ENCODE data around the gene PSG2. TPM values are rescaled to one million over a fixed set of nuclear protein-coding genes. Genes with fewer than 3 reads are reported as not detected.
"Not testable (repeated sequence)": the region's sequence is repeated elsewhere in the genome, so short reads cannot be mapped to it uniquely, and the experiment has no call there.

PSG2 gene
- total RNA-seq, 1 experiment from 2014 or later, result not detected

GRCh38 chr19:43087702-43088340 lies 5.3 kb upstream of the PSG2 start:
- H3K9me3 ChIP-seq (ENCODE audit: control insufficient read depth, low read depth, low read length), result peaks cover 43% of the 10 kb centered on the region
- not testable (repeated sequence) for H2BK15ac ChIP-seq (ENCODE audit: low read depth, low read length); H3K27ac ChIP-seq (ENCODE audit: insufficient read length, low read depth, low read length); H3K14ac ChIP-seq (ENCODE audit: insufficient read depth, low read length); H3K9ac ChIP-seq (ENCODE audit: extremely low read depth, insufficient read length, low read length); H3K79me2 ChIP-seq (ENCODE audit: insufficient read depth, low read length); H3K27me3 ChIP-seq (ENCODE audit: insufficient read depth, low read length); H4K5ac ChIP-seq (ENCODE audit: insufficient read length, low read depth, low read length); H3K27ac Mint-ChIP-seq; H3K23me2 ChIP-seq (ENCODE audit: insufficient read length, low read depth, low read length, poor library complexity, severe bottlenecking); H3K79me1 ChIP-seq (ENCODE audit: insufficient read depth, low read depth, low read length, poor library complexity, severe bottlenecking); H2AFZ ChIP-seq (ENCODE audit: low read length); H3K4me1 Mint-ChIP-seq; H2BK120ac ChIP-seq (ENCODE audit: low read depth, low read length, poor library complexity, severe bottlenecking); H3K4me1 ChIP-seq (ENCODE audit: insufficient read depth, low read length); H3T11ph ChIP-seq (ENCODE audit: low read length); H3K56ac ChIP-seq (ENCODE audit: insufficient read length, low read depth, low read length); H4K91ac ChIP-seq (ENCODE audit: insufficient read length, low read depth, low read length); H3K4me3 Mint-ChIP-seq; H2AK5ac ChIP-seq (ENCODE audit: insufficient read length, low read length); H2BK12ac ChIP-seq (ENCODE audit: insufficient read length, low read depth, low read length); H4K8ac ChIP-seq (replicated peaks; ENCODE audit: insufficient read length, low read depth, low read length); H4K20me1 ChIP-seq (ENCODE audit: control insufficient read depth, insufficient read depth, insufficient read length); H3K4ac ChIP-seq (ENCODE audit: low read depth, low read length); H3K27me3 Mint-ChIP-seq (ENCODE audit: low read depth); DNase-seq; H3K18ac ChIP-seq (ENCODE audit: insufficient read length, low read depth, low read length); H3K23ac ChIP-seq (ENCODE audit: insufficient read length, low read depth, low read length); H2BK20ac ChIP-seq (ENCODE audit: low read depth, low read length, poor library complexity, severe bottlenecking); H3K4me2 ChIP-seq (ENCODE audit: insufficient read depth, insufficient read length, low read length); H2BK5ac ChIP-seq (ENCODE audit: insufficient read length, low read length)
- Mint-ChIP-seq H3K36me3 (ENCODE audit: insufficient read depth in 1 of 3, low read depth in 3 of 3) (peaks cover 11 to 40% (median 12%) of the 10 kb centered on the region in 3 experiments; a peak in 6 of 7 replicates), H3K9me3 (peaks cover 85 to 89% of the 10 kb centered on the region in 2 experiments)
- TF ChIP-seq CTCF (conservative IDR thresholded peaks at IDR 0.05), result peak; percentile 53
- WGBS (ENCODE audit: extremely low coverage, insufficient read length, low lambda C conversion rate), result no CpG with 5 or more reads among the region's 13 CpGs

- not testable (repeated sequence) for H2AFZ ChIP-seq (ENCODE audit: low read length); H3K4me3 Mint-ChIP-seq; H2BK15ac ChIP-seq (ENCODE audit: low read depth, low read length); H3T11ph ChIP-seq (ENCODE audit: low read length); H3K27ac Mint-ChIP-seq; H3K27me3 ChIP-seq (ENCODE audit: insufficient read depth, low read length); H2AK5ac ChIP-seq (ENCODE audit: insufficient read length, low read length); H3K23me2 ChIP-seq (ENCODE audit: insufficient read length, low read depth, low read length, poor library complexity, severe bottlenecking); H3K4ac ChIP-seq (ENCODE audit: low read depth, low read length); H3K56ac ChIP-seq (ENCODE audit: insufficient read length, low read depth, low read length); DNase-seq; H3K4me2 ChIP-seq (ENCODE audit: insufficient read depth, insufficient read length, low read length); H2BK20ac ChIP-seq (ENCODE audit: low read depth, low read length, poor library complexity, severe bottlenecking); H4K20me1 ChIP-seq (ENCODE audit: control insufficient read depth, insufficient read depth, insufficient read length); H3K27me3 Mint-ChIP-seq (ENCODE audit: low read depth); H2BK12ac ChIP-seq (ENCODE audit: insufficient read length, low read depth, low read length); H4K8ac ChIP-seq (replicated peaks; ENCODE audit: insufficient read length, low read depth, low read length); H3K18ac ChIP-seq (ENCODE audit: insufficient read length, low read depth, low read length); H3K27ac ChIP-seq (ENCODE audit: insufficient read length, low read depth, low read length); H3K4me1 Mint-ChIP-seq; H2BK120ac ChIP-seq (ENCODE audit: low read depth, low read length, poor library complexity, severe bottlenecking); H3K23ac ChIP-seq (ENCODE audit: insufficient read length, low read depth, low read length); H2BK5ac ChIP-seq (ENCODE audit: insufficient read length, low read length); H3K79me2 ChIP-seq (ENCODE audit: insufficient read depth, low read length); H3K4me1 ChIP-seq (ENCODE audit: insufficient read depth, low read length); H3K14ac ChIP-seq (ENCODE audit: insufficient read depth, low read length); H4K5ac ChIP-seq (ENCODE audit: insufficient read length, low read depth, low read length); H4K91ac ChIP-seq (ENCODE audit: insufficient read length, low read depth, low read length); H3K9ac ChIP-seq (ENCODE audit: extremely low read depth, insufficient read length, low read length); H3K79me1 ChIP-seq (ENCODE audit: insufficient read depth, low read depth, low read length, poor library complexity, severe bottlenecking)
- Mint-ChIP-seq H3K9me3 (peaks cover 86 to 88% of the 10 kb centered on the region in 2 experiments), H3K36me3 (ENCODE audit: insufficient read depth in 1 of 3, low read depth in 3 of 3) (peaks cover 14 to 42% (median 18%) of the 10 kb centered on the region in 3 experiments; a peak in 6 of 7 replicates)
- WGBS (ENCODE audit: extremely low coverage, insufficient read length, low lambda C conversion rate), result no CpG with 5 or more reads among the region's 2 CpGs
- H3K9me3 ChIP-seq (ENCODE audit: control insufficient read depth, low read depth, low read length), result peaks cover 35% of the 10 kb centered on the region
These were observed 3.5 kb upstream of the PSG2 start for GRCh38 chr19:43085796-43086530.
